KBM-7 (cell line): ENCODE measurements around the gene PTTG2.

Experiments used
- DNase-seq: peaks from one replicate; pipeline ENCODE4 v3.0.0-alpha.2; 2015
- in situ Hi-C: fragments of 300-500 bp; cut with MboI; formaldehyde crosslinking; loops from 2 replicates; pipeline ENCODE4 v1.14.3; 2020; ENCODE audit warnings: low sequenced_read_pairs, low pct_unique_long_range_greater_than_20kb, mixed read lengths

PTTG2 gene

GRCh38 chr4:37981425-37981824 lies 21.2 kb downstream of the PTTG2 start:
- in situ Hi-C loops: no loop called here
- no peak for DNase-seq

- no peak for DNase-seq
- in situ Hi-C loops: no loop called here
These were observed 21.9 kb downstream of the PTTG2 start for GRCh38 chr4:37981844-37982720.

GRCh38 chr4:37982736-37983135 lies 22.5 kb downstream of the PTTG2 start:
- DNase-seq: no peak

GRCh38 chr4:37983951-37984350 lies 23.8 kb downstream of the PTTG2 start:
- DNase-seq: no peak
- in situ Hi-C loops: no loop called here

More at GRCh38 chr4:37982736-37983135, 22.5 kb downstream of the PTTG2 start:
- in situ Hi-C loops: no loop called here

DNA sequence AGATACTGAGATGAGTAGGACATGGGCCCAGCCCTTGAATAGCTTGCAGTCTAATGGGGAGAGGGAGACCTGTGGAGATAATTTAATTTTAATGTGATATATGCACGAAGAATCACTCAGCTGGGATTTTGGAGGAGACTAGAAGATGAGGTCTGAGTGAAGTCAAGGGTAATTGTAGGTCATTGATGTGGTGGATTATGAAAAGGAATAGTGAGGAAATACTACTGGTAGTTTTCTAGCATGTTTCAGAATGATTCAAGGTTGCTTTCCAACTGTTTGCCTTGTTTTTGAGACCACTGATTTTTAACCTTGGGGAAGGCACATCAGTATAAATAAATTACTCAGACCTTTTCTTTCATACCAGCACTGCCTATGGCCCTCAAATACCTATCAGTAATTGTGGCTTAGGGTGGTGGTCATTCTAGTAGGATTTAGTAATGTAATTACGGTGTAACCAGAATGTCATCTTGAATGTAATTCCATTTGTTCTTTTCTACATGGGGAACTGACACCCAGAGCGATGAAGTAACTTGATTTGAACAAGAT lies 25.6 kb downstream of the PTTG2 start:
- no peak for DNase-seq
- in situ Hi-C loops: no loop called here

GRCh38 chr4:37988670-37989069 lies 28.5 kb downstream of the PTTG2 start:
- no peak for DNase-seq
- in situ Hi-C loops: no loop called here

DNA sequence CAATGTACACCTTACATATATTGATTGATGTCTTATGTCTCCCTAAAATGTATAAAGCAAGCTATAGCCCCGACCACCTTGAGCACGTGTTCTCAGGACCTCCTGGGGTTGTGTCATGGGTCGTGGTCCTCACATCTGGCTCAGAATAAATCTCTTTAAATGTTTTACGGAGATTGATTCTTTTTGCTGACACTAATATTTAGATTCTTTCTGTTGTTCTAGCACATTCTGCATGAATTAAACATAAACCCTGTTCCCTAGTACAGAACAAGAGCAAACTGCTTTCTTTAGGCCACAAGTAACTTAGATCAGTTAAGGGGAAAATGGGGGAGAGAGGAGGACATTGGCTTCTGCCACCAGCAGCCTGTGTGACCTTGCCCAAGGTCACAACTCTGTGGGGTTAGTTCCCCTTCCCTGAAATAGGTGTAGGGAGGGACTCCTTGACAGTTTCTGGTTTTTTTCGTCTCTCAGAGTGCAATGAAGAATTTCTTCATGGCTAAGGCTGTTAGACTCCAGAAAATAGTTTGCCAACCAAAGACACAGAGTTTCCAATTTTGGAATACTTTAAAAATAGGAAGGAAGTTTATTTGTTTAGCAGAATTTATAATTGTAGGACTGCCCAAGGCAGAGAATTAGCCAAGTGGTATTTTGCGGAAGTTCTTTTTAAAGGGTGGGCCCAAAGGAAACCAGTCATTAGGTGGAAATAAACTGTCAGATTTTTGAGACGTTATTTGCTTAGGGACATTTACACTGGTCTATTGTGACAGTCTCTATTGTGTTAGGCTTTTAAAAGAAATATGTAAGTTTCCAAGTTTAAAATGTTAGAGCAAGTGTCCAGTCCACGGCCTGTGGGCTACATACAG lies 29.4 kb downstream of the PTTG2 start:
- in situ Hi-C loops: no loop called here
- DNase-seq: peak; percentile 82

DNA sequence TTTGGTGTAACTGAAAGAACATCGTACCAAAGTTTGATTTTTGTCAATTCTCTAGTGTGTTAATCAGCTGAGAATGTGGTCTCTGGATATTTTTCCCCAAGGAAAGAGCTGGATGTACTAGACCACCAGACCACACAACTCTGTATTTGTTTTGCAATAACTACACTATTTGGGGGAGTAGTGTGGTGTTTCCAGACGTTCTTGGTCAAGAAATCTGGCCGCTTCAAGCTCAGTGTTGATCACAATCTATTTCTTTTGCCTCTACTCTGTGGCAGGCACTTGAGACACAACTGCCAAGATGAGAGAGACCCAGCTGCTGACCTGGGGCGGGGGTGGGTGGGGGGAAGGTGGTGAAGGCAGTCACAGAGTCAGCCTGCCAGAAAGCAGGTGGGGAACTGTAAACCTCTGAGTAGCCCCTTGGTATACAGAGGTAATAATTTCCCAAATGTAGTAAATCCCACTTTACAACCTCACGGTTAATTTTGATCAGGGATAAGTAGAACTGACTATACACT lies 30.6 kb downstream of the PTTG2 start:
- no peak for DNase-seq
- in situ Hi-C loops: no loop called here

DNA sequence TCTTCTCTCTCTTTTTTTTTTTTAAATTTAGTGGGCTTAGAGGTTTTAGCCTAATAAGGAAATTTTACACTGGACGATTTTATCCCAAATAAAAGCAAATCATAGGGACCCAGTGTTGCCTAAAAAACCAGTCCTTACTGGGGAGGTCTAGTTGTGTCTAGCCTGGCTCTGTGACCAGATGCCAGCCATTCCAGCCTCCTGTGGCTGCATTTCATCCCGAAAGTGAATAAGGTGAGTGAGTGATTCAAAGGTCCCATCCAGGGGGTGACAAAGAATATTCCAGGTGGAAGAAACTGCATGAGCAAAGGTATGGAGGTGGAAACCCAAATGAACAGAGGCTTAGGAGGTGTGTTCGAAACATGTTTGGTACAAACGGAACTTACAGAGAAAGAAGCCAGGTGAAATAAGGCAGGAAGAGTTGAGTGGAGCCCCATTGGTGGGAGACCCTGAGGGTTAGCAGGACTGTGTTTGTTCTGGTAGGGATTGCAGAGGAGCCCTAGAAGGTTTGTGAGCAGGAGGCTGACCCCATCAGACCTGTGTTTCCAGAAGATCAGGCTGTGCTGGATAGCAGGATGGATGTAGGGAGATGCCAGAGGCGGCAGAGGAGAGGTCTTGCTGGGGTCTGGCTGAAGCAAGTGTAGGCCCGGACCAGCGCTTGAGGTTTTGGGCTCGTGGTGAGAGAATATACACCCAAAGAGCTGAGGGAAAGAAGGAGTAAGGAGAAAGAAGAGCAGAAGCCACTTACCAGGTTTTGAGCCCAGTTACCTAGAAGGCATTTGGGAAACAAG lies 31.6 kb downstream of the PTTG2 start:
- in situ Hi-C loops: no loop called here
- no peak for DNase-seq

DNA sequence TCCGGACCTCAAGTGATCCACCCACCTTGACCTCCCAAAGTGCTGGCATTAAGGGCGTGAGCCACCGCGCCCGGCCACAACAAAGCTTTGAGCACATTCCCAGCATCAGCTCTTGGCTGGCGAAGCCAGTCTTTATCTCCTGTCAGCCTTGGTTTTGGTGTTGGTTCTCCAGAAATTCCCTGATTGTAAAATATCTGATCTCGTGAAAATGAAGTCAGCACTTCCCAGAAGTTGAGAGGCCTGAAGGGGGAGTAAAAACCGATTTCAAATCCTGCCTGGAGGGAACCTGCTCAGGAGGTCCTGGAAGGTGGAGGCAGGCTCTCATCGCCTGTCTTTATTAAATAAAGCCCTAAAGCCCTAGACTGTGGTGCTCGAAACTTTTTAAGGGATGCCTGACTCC lies 33.6 kb downstream of the PTTG2 start:
- in situ Hi-C loops: no loop called here

DNA sequence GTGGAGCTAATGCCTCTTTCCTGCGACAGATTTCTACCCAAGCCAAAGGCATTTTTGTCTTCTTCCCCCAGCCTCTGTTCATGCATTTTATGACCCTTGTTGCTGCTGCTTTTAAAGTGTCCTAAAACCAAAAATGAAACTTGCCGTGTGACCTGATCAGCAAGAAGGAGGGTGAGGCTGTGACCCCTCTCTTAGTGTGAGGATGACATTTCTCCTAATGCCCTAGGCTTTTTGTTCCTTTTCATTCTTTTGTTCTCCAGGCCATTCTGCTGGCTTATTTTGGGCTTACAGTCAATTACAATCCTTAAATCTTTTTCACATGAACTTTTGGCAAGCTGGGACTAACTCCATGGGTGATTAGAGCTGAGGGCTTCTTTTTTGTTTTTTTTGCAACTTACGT lies 34.4 kb downstream of the PTTG2 start:
- DNase-seq: no peak
- in situ Hi-C loops: no loop called here

More for the DNA sequence above, 33.6 kb downstream of the PTTG2 start:
- no peak for DNase-seq

- in situ Hi-C loops: no loop called here
- DNase-seq: no peak
These were observed 35.2 kb downstream of the PTTG2 start for GRCh38 chr4:37995299-37995821.

DNA sequence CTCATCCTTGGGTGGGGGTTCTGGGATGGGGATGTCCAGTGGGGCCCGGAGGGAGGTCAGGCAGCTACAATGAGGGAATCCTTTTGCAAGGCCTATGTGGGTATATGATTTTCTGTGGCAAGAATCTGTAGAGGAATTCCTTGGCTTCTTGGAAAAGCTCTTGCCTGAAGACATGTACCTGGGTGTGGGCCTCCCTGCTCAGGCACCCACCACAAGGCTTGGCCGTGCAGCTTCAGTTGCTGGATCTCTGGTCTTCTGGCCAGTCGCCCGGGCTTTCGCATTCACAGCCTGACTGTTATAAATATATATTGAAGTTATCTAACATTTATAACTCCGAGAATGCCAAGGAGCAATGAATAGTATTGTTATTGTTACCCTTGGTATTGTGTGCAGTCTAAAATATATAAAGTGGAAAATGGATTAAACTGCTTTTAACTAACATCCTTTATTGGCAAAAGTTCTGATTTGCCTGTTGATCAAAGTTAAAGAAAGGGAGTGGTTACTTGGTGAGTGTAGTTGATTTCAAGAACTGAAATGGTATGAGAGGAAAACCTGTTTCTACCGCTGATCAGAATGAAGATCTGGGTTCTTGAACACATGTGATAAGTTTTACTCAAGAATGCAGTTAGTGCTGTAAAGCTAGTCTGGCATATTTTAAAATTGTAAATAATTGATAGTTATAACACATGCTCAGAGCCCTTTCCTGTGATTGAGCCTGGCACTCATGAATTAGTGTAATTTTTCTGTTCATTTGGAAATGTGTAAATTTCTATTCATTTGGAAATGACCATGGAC lies 36.0 kb downstream of the PTTG2 start:
- no peak for DNase-seq
- in situ Hi-C loops: no loop called here

GRCh38 chr4:37998226-37998625 lies 38.0 kb downstream of the PTTG2 start:
- DNase-seq: no peak

DNA sequence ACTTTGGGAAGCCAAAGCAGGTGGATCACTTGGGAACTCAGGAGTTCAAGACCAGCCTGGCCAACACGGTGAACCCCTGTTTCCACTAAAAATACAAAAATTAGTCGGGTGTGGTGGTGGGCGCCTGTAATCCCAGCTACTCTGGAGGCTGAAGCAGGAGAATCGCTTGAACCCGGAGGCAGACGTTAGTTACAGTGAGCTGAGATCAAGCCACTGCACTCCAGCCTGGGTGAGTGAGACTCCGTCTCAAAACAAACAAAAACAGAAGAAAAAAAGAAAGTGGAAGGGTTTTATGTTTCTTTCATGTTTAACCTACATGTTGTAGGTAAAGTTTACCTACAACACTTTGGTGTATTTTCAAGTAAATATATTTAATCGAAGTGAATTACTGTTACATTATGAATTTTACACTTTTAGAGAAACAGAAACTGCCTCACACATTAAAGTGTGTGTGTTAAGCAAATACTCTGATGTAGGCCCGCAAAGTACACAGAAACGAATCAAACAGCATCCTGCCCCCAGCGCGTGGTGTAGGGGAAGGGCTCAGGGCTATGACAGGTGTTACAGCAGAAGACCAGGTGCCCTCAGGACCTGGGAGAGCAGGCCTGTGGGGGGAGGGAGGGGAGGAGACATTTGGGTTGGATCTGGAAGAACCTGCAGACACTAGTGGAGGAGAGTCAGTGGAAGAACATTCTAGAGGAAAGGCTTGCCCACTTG lies 39.0 kb downstream of the PTTG2 start:
- in situ Hi-C loops: no loop called here
- no peak for DNase-seq

More at GRCh38 chr4:37998226-37998625, 38.0 kb downstream of the PTTG2 start:
- in situ Hi-C loops: no loop called here

DNA sequence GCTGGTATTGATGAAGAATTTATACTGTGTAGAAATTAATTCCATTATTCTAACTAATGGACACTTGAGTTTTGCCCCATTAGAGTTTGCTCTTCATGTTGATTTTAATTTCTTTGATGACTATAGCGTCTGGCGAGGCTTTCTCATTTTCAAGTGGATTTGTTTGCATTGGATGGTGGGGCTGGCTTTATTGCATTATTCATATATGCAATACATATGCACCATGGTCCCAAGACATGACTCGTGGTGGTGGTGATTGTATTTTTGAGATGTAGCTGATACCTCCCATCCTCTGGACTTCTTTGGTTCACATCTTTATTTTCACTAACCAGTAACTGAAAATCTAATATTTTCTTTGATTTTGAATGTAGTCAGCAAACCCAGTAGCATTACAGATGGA lies 39.8 kb downstream of the PTTG2 start:
- in situ Hi-C loops: no loop called here
- no peak for DNase-seq

DNA sequence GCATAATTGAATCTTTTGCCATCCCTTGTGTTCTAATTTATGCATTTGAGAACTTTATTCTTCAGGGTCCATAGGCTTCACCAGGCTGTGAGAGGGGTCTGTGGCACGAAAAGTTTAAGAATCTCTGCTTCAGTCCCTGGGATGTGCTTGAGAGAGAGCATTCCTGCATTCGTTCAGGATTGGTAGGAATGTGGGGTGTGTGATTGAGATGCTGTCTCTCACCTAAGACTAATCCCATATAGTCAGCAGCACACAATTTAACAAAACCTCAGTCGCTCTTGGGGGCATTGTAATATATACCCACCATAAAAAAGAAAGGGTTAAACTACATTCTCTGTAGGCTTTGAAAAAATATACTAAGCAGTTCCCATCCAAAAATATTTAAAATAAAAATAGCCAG lies 41.7 kb downstream of the PTTG2 start:
- no peak for DNase-seq
- in situ Hi-C loops: no loop called here
